SK-N-SH (cell line): ENCODE measurements around the gene B3GALNT2. TPM values are rescaled to one million over a fixed set of nuclear protein-coding genes. Genes with fewer than 3 reads are reported as not detected.

ENCODE experiments used
- CTCF ChIA-PET: fragments of 300-600, 350-600 bp; formaldehyde crosslinking; extraction: SDS; loops from one replicate; lab custom pipeline; 2021; lab: Yijun Ruan, JAX
- POLR2A ChIA-PET: fragments of 350-600 bp; sonication (Branson Sonifier 250); formaldehyde crosslinking; extraction: SDS; loops from one replicate; lab custom pipeline; 2020; ENCODE audit warnings: antibody characterized with exemption, inconsistent platforms; lab: Yijun Ruan, JAX
- DNase-seq: peaks from one replicate; pipeline ENCODE4 v3.0.0; 2012
- H2AFZ ChIP-seq: fragments of 200-600 bp; sonication (generic); 2 replicates; pipeline ENCODE4 v1.8.1; 2016; ENCODE audit warnings: antibody characterized with exemption, mild to moderate bottlenecking, low read depth
- H3F3A ChIP-seq: fragments of 200-600 bp; sonication (generic); replicated peaks from 2 replicates; pipeline ENCODE3; 2016; ENCODE audit warnings: antibody characterized with exemption, mild to moderate bottlenecking; ENCODE audit not compliant: insufficient read depth
- H3K27ac ChIP-seq, 2 experiments: fragments of 200-500 bp in 1 of 2; fragments of 200-600 bp in 1 of 2; sonication (Bioruptor generic) in 1 of 2; sonication (generic), shearing (Covaris generic) in 1 of 2; 2 replicates each; pipeline versions ENCODE4 v1.5.1 to v1.6.1; 2014 to 2016; ENCODE audit warnings: low read depth in 2 of 2, inconsistent platforms in 1 of 2, low read length in 1 of 2, mild to moderate bottlenecking in 1 of 2, mixed read lengths in 1 of 2
- H3K27me3 ChIP-seq: fragments of 200-600 bp; sonication (generic), shearing (Covaris generic); 2 replicates; pipeline ENCODE4 v1.6.1; 2016; ENCODE audit warnings: mixed run types; ENCODE audit not compliant: insufficient read depth
- H3K36me3 ChIP-seq, 2 experiments: fragments of 200-500 bp in 1 of 2; fragments of 200-600 bp in 1 of 2; sonication (Bioruptor generic) in 1 of 2; sonication (generic) in 1 of 2; replicated peaks in 1 of 2; 2 replicates each; pipeline versions ENCODE3 to v1.5.1; 2014 to 2016; ENCODE audit warnings: low read length in 1 of 2, mild to moderate bottlenecking in 1 of 2; ENCODE audit not compliant: insufficient read depth in 2 of 2, control insufficient read depth in 1 of 2
- H3K4me1 ChIP-seq, 2 experiments: fragments of 200-500 bp in 1 of 2; fragments of 200-600 bp in 1 of 2; sonication (Bioruptor generic) in 1 of 2; sonication (generic), shearing (Covaris generic) in 1 of 2; 2 replicates each; pipeline versions ENCODE4 v1.5.1 to v1.6.1; 2014 to 2016; ENCODE audit warnings: low read depth in 1 of 2, low read length in 1 of 2, mixed run types in 1 of 2; ENCODE audit not compliant: insufficient read depth in 2 of 2, control insufficient read depth in 1 of 2
- H3K4me2 ChIP-seq: fragments of 200-600 bp; sonication (generic), shearing (Covaris generic); 2 replicates; pipeline ENCODE4 v1.6.1; 2017; ENCODE audit warnings: mixed run types
- H3K4me3 ChIP-seq, 2 experiments: fragments of 200-500 bp in 1 of 2; fragments of 200-600 bp in 1 of 2; sonication (Bioruptor generic) in 1 of 2; sonication (generic), shearing (Covaris generic) in 1 of 2; 2 replicates each; pipeline versions ENCODE4 v1.5.1 to v1.8.1; 2014 to 2016; ENCODE audit warnings: low read depth in 2 of 2, inconsistent platforms in 1 of 2, low read length in 1 of 2, mild to moderate bottlenecking in 1 of 2, mixed read lengths in 1 of 2, moderate library complexity in 1 of 2
- H3K79me2 ChIP-seq: fragments of 200-600 bp; sonication (generic); 2 replicates; pipeline ENCODE4 v1.8.1; 2017; ENCODE audit warnings: mild to moderate bottlenecking; ENCODE audit not compliant: insufficient read depth
- H3K9ac ChIP-seq: fragments of 200-600 bp; sonication (generic); 2 replicates; pipeline ENCODE4 v1.6.1; 2017; ENCODE audit warnings: mixed run types
- H3K9me2 ChIP-seq: fragments of 200-600 bp; sonication (generic); 2 replicates; pipeline ENCODE4 v1.6.1; 2017; ENCODE audit warnings: mixed run types
- H3K9me3 ChIP-seq: fragments of 200-600 bp; sonication (generic); 2 replicates; pipeline ENCODE4 v1.6.1; 2017; ENCODE audit warnings: mixed run types, mild to moderate bottlenecking, moderate library complexity
- H4K20me1 ChIP-seq: fragments of 200-600 bp; sonication (generic); 2 replicates; pipeline ENCODE4 v1.6.1; 2017; ENCODE audit warnings: mild to moderate bottlenecking, mixed run types; ENCODE audit not compliant: insufficient read depth
- CHD2 ChIP-seq: fragments of 150-350 bp; IDR thresholded peaks from 2 replicates; pipeline ENCODE4 v1.6.1; 2018; ENCODE audit warnings: low read length; ENCODE audit not compliant: partially characterized antibody
- CTCF ChIP-seq: fragments of 200-600 bp; sonication (generic); IDR thresholded peaks from 2 replicates; pipeline ENCODE4 v1.6.1; 2017; ENCODE audit warnings: antibody characterized with exemption, mild to moderate bottlenecking, moderate library complexity
- JUND ChIP-seq: IDR thresholded peaks from 2 replicates; pipeline ENCODE4 v1.4.0; 2012
- NFIC ChIP-seq: IDR thresholded peaks from 2 replicates; pipeline ENCODE4 v1.4.0; 2012; ENCODE audit warnings: borderline replicate concordance
- POLR2AphosphoS5 ChIP-seq: IDR thresholded peaks from 2 replicates; pipeline ENCODE4 v1.6.1; 2012; ENCODE audit warnings: low read depth, low read length
- TCF12 ChIP-seq: IDR thresholded peaks from 2 replicates; pipeline ENCODE4 v1.4.0; 2012
- TEAD4 ChIP-seq: IDR thresholded peaks from 2 replicates; pipeline ENCODE4 v1.4.0; 2012; ENCODE audit warnings: mild to moderate bottlenecking, borderline replicate concordance; ENCODE audit not compliant: insufficient read depth
- whole genome bisulfite sequencing: methylation state at CpG from one replicate; pipeline ENCODE4 v1.1.6; 2017; ENCODE audit warnings: low lambda C conversion rate; 5-methylcytosine and 5-hydroxymethylcytosine counted together
- polyA plus RNA-seq, 3 experiments: library from polyadenylated mRNA; depleted of rRNA; stranded (reverse); fragments of >200 nt; gene quantifications; 2 replicates each; pipeline ENCODE4 v1.2.3, GENCODE V29; 2012
- TF ChIP-seq, protein P1 (sequence below): fragments of 150-350 bp; IDR thresholded peaks from 2 replicates; pipeline ENCODE4 v1.6.1; 2017; ENCODE audit warnings: antibody characterized with exemption, low read length, low read depth, borderline replicate concordance
- TF ChIP-seq, protein P2 (sequence below): IDR thresholded peaks from 2 replicates; pipeline ENCODE4 v1.4.0; 2012; ENCODE audit warnings: low read depth, borderline replicate concordance

Gene B3GALNT2
- polyA plus RNA-seq, 1 of the 3 experiments (the other 2 are of a cell fraction): 15.5 TPM

GRCh38 chr1:235454021-235454420 is 50.2 kb downstream of the B3GALNT2 start:
- no peak for TF ChIP-seq CTCF
- TF ChIP-seq CHD2: no peak
- TF ChIP-seq NFIC: no peak
- TF ChIP-seq POLR2AphosphoS5: no peak
- no peak for TF ChIP-seq TEAD4
- TF ChIP-seq TCF12: no peak
- TF ChIP-seq JUND: no peak
- TF ChIP-seq, protein P1, sequence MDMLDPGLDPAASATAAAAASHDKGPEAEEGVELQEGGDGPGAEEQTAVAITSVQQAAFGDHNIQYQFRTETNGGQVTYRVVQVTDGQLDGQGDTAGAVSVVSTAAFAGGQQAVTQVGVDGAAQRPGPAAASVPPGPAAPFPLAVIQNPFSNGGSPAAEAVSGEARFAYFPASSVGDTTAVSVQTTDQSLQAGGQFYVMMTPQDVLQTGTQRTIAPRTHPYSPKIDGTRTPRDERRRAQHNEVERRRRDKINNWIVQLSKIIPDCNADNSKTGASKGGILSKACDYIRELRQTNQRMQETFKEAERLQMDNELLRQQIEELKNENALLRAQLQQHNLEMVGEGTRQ: no peak
- TF ChIP-seq, all 33 proteins: peak for 0
- H3K9me2 ChIP-seq: no peaks in the 10 kb centered on the region
- no peak overlapping the region for H3K27ac ChIP-seq
- ChIA-PET CTCF (interaction anchor here (0.6 to 1.0 kb wide), 2 partner anchors 12 to 23 kb away, joined by 3 read pairs; no protein-coding TSS in a partner anchor), POLR2A (no interaction called here)
- H2AFZ ChIP-seq: no peak overlapping the region
- no peak overlapping the region for H3K4me2 ChIP-seq
- no peak overlapping the region for H3K9ac ChIP-seq
- no peaks in the 10 kb centered on the region for H3K79me2 ChIP-seq
- H3K27me3 ChIP-seq: no peaks in the 10 kb centered on the region
- peaks cover 38 to 47% of the 10 kb centered on the region in 2 experiments for H3K36me3 ChIP-seq
- H3K4me1 ChIP-seq: no peaks in the 10 kb centered on the region
- no peak overlapping the region for H3K4me3 ChIP-seq
- H4K20me1 ChIP-seq: no peaks in the 10 kb centered on the region
- no peaks in the 10 kb centered on the region for H3F3A ChIP-seq
- no peaks in the 10 kb centered on the region for H3K9me3 ChIP-seq
- no peak for DNase-seq
- WGBS: 96% methylated on average over 8 of the region's 8 CpGs

DNA sequence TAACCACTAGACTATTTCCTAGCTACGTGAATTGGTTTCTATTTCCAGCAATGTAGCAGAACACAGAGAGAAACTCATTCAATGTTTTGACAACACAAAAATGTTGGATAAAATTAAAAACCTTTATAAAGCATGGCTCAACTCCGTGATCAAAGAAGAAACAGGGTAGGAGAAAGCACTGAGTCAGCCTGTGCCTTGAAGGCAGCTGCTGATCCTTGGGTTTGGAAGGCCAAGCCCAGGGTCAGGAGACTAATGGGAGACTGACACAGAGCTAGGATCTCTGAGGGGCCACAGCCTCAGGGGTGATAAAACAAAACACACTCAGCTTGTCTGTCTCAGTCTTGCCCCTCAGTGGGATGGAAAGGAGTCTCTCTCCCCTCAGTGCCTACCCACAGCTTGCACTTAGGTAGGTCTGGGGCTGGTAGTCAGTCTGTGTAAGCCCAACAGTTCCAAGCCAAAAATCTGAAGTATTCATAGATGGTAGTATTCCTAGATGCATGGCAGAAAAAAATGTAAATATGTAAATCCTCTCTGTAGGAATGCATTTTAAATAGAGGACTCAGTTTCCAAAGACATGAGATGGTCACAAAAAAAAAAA is 53.3 kb downstream of the B3GALNT2 start:
- no peak overlapping the region for H3K4me3 ChIP-seq
- DNase-seq: no peak
- no peak overlapping the region for H3K4me2 ChIP-seq
- H3K36me3 ChIP-seq: peaks cover 59 to 67% of the 10 kb centered on the region in 2 experiments
- H3K9ac ChIP-seq: no peak overlapping the region
- no peaks in the 10 kb centered on the region for H3K79me2 ChIP-seq
- TF ChIP-seq, protein P2, sequence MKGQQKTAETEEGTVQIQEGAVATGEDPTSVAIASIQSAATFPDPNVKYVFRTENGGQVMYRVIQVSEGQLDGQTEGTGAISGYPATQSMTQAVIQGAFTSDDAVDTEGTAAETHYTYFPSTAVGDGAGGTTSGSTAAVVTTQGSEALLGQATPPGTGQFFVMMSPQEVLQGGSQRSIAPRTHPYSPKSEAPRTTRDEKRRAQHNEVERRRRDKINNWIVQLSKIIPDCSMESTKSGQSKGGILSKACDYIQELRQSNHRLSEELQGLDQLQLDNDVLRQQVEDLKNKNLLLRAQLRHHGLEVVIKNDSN: no peak
- TF ChIP-seq, all 33 proteins: peak for 0
- ChIA-PET POLR2A (no interaction called here), CTCF (no interaction called here)
- H3K9me2 ChIP-seq: no peaks in the 10 kb centered on the region
- 91% methylated on average over 2 of the region's 2 CpGs for WGBS
- H3K27me3 ChIP-seq: no peaks in the 10 kb centered on the region
- H3K9me3 ChIP-seq: no peaks in the 10 kb centered on the region
- H3K27ac ChIP-seq: no peak overlapping the region
- no peaks in the 10 kb centered on the region for H4K20me1 ChIP-seq
- no peaks in the 10 kb centered on the region for H3F3A ChIP-seq
- H3K4me1 ChIP-seq: no peaks in the 10 kb centered on the region
- no peak overlapping the region for H2AFZ ChIP-seq
